GM18870 (cell line): ENCODE data around the gene CLIC1.

Source experiments
- ATAC-seq: cut with Tn5 transposase; IDR thresholded peaks from one replicate; pipeline ENCODE4 v1.9.1; 2021; ENCODE audit warnings: moderate library complexity; ENCODE audit not compliant: unreplicated experiment

The CLIC1 gene

GRCh38 chr6:31768363-31769257 lies 32.3 kb upstream of the CLIC1 start:
- ATAC-seq = no peak

GRCh38 chr6:31767096-31767645 lies 30.8 kb upstream of the CLIC1 start:
- ATAC-seq = no peak

GRCh38 chr6:31765910-31766794 lies 29.8 kb upstream of the CLIC1 start:
- ATAC-seq = no peak

GRCh38 chr6:31765559-31765909 lies 29.2 kb upstream of the CLIC1 start:
- ATAC-seq = no peak

- no peak for ATAC-seq
These were observed 27.9 kb upstream of the CLIC1 start for GRCh38 chr6:31764198-31764597.

- ATAC-seq = no peak
These were observed 27.2 kb upstream of the CLIC1 start for GRCh38 chr6:31763619-31763940.

GRCh38 chr6:31762878-31763618 lies 26.7 kb upstream of the CLIC1 start:
- ATAC-seq = no peak

GRCh38 chr6:31762356-31762755 lies 26.0 kb upstream of the CLIC1 start, which contains the start of gene SAPCD1:
TSS of gene SAPCD1 (plus strand) at chr6:31762656. CDS start at chr6:31763055, 399 bp downstream.
- ATAC-seq = no peak

GRCh38 chr6:31761343-31761742 lies 25.0 kb upstream of the CLIC1 start:
- ATAC-seq = no peak

- no peak for ATAC-seq
These were observed 24.5 kb upstream of the CLIC1 start for GRCh38 chr6:31760790-31761189.

GRCh38 chr6:31758281-31758680 lies 22.0 kb upstream of the CLIC1 start:
- no peak for ATAC-seq

GRCh38 chr6:31752739-31753319 lies 16.5 kb upstream of the CLIC1 start:
- ATAC-seq = no peak

GRCh38 chr6:31750411-31751022 lies 14.2 kb upstream of the CLIC1 start:
- no peak for ATAC-seq

- no peak for ATAC-seq
These were observed 13.1 kb upstream of the CLIC1 start for GRCh38 chr6:31749301-31750036.

GRCh38 chr6:31744422-31744821 lies 8.1 kb upstream of the CLIC1 start:
- no peak for ATAC-seq

GRCh38 chr6:31742894-31743293 lies 6.6 kb upstream of the CLIC1 start:
- ATAC-seq = no peak

GRCh38 chr6:31741815-31742214 lies 5.5 kb upstream of the CLIC1 start:
- no peak for ATAC-seq

GRCh38 chr6:31740397-31741223 lies 4.3 kb upstream of the CLIC1 start:
- ATAC-seq = no peak
